Lung (tissue), 12 donors: Measurements from ENCODE around the gene INKA1. TPM values are rescaled to one million over a fixed set of nuclear protein-coding genes. Genes with fewer than 3 reads are reported as not detected.

Source experiments
- ATAC-seq: fragments of 200-7000 bp; cut with Tn5 transposase; one replicate; pipeline ENCODE4 v1.9.1; 2020; ENCODE audit warnings: moderate number of reproducible peaks; ENCODE audit not compliant: insufficient read depth, low FRiP score
- DNase-seq, 3 donors: peaks; one replicate each; pipeline ENCODE4 v3.0.0-alpha.2; 2013 to 2017
- H3K27ac ChIP-seq, 2 donors: one replicate each; pipeline ENCODE4 v1.5.1; 2013; ENCODE audit warnings: mild to moderate bottlenecking in 2 of 2, moderate library complexity in 2 of 2, control low read depth in 1 of 2, inconsistent platforms in 1 of 2, low read depth in 1 of 2, low read length in 1 of 2
- H3K27me3 ChIP-seq, 3 donors: one replicate each; pipeline ENCODE4 v1.5.1; 2013; ENCODE audit warnings: low read length in 2 of 3; ENCODE audit not compliant: control insufficient read depth in 3 of 3, insufficient read depth in 3 of 3
- H3K36me3 ChIP-seq, 4 donors: one replicate each; pipeline ENCODE4 v1.5.1; 2013; ENCODE audit warnings: low read length in 4 of 4, mild to moderate bottlenecking in 1 of 4, moderate library complexity in 1 of 4; ENCODE audit not compliant: control insufficient read depth in 4 of 4, insufficient read depth in 4 of 4
- H3K4me1 ChIP-seq, 5 donors: one replicate each; pipeline ENCODE4 v1.5.1; 2013; ENCODE audit warnings: low read length in 5 of 5, mild to moderate bottlenecking in 2 of 5, moderate library complexity in 1 of 5; ENCODE audit not compliant: control insufficient read depth in 5 of 5, insufficient read depth in 5 of 5
- H3K4me3 ChIP-seq: one replicate; pipeline ENCODE4 v1.5.1; 2013; ENCODE audit warnings: mild to moderate bottlenecking, control low read depth, moderate library complexity
- H3K9ac ChIP-seq, 2 donors: one replicate each; pipeline ENCODE4 v1.5.1; 2013; ENCODE audit warnings: low read length in 2 of 2, control low read depth in 1 of 2; ENCODE audit not compliant: insufficient read depth in 1 of 2
- H3K9me3 ChIP-seq, 4 donors: one replicate each; pipeline ENCODE4 v1.5.1; 2013; ENCODE audit warnings: low read length in 3 of 4, mild to moderate bottlenecking in 1 of 4, moderate library complexity in 1 of 4; ENCODE audit not compliant: control insufficient read depth in 4 of 4, insufficient read depth in 3 of 4
- WGBS, 2 donors: extraction: QIAGEN DNeasy Blood & Tissue Kit; methylation state at CpG; one replicate each; pipeline ENCODE4 v1.1.7; 2013; 5-methylcytosine and 5-hydroxymethylcytosine counted together
- polyA plus RNA-seq, 2 donors: library from polyadenylated mRNA; stranded (reverse); fragments of 200-250 nt; gene quantifications; one replicate each; pipeline ENCODE4 v1.2.1, GENCODE V29; 2013
- total RNA-seq, 2 donors: library from RNA; depleted of rRNA in 1 of 2; stranded (reverse); fragments of >200 nt in 1 of 2; gene quantifications; one replicate each; pipeline ENCODE4 v1.2.1, GENCODE V29; 2014 to 2021
- TF ChIP-seq, protein P1 (sequence below): IDR thresholded peaks from 2 replicates; pipeline ENCODE4 v1.5.1; 2012; ENCODE audit warnings: mild to moderate bottlenecking; ENCODE audit errors: control extremely low read depth, extremely low read depth
- donor health status: control.
- donor health status: control.
- donor health status: Bipolar disorder and iron deficiency.
- donor health status: healthy.
- donor health status: DM: yes; HTN: yes; CAD: no.

INKA1 gene
- total and polyA plus RNA-seq, 4 donors: 6.1 to 10.8 (median 6.9) TPM

- Histone ChIP-seq H3K4me1 (peaks cover 0 to 19% (median 2%) of the 10 kb centered on the region in 5 donors), H3K4me3 (no peak overlapping the region), H3K27ac (no peak overlapping the region), H3K27me3 (no peaks in the 10 kb centered on the region), H3K9me3 (no peaks in the 10 kb centered on the region), H3K36me3 (peaks cover 0 to 5% (median 0%) of the 10 kb centered on the region in 4 donors), H3K9ac (no peak overlapping the region)
- ATAC-seq: no peak
- WGBS, 2 donors: 95% methylated on average over 7 of the region's 7 CpGs
- TF ChIP-seq, protein P1, sequence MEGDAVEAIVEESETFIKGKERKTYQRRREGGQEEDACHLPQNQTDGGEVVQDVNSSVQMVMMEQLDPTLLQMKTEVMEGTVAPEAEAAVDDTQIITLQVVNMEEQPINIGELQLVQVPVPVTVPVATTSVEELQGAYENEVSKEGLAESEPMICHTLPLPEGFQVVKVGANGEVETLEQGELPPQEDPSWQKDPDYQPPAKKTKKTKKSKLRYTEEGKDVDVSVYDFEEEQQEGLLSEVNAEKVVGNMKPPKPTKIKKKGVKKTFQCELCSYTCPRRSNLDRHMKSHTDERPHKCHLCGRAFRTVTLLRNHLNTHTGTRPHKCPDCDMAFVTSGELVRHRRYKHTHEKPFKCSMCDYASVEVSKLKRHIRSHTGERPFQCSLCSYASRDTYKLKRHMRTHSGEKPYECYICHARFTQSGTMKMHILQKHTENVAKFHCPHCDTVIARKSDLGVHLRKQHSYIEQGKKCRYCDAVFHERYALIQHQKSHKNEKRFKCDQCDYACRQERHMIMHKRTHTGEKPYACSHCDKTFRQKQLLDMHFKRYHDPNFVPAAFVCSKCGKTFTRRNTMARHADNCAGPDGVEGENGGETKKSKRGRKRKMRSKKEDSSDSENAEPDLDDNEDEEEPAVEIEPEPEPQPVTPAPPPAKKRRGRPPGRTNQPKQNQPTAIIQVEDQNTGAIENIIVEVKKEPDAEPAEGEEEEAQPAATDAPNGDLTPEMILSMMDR: no peak
- DNase-seq: no peak
Observed at GRCh38 chr3:49841806-49842205, 38.7 kb downstream of the INKA1 start.

DNA sequence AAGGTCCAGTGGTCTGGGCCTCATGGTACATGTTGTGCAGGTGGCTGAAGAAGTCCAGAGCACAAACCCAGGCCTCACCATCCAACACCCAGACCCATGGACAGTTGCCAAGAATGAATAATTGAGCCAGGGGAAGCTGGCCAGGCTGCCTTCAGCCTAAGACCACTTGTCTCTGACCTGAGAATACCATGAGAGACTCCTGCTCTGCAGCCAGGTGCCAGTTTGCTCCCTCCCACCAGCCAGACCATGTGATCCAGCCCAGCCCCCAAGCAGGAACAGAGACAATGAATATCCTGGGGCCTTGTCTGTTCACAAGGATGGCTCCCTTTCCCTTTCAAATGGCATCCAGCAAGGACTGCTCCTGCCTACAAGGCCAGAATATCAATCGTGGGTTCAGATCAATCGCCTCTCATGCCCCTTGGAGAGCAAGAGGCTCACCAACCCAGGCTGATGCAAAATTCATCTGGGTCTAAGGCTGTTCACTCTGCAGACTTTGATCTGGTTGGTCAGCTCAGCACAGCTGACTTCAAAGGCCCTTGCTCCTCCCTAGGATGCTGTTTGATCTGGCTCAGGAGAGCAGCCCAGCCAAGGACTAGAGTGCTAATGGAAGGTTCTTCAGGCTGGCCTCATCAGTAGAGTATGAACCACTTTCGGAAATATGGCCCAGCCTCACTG is 39.9 kb downstream of the INKA1 start:
- Histone ChIP-seq H3K4me3 (no peak overlapping the region), H3K36me3 (no peaks in the 10 kb centered on the region), H3K4me1 (peaks cover 0 to 19% (median 2%) of the 10 kb centered on the region in 5 donors), H3K9me3 (no peaks in the 10 kb centered on the region), H3K9ac (no peak overlapping the region), H3K27ac (no peak overlapping the region), H3K27me3 (no peaks in the 10 kb centered on the region)
- no peak for DNase-seq
- no peak for ATAC-seq
- TF ChIP-seq, protein P1: no peak
- 92 to 96% methylated on average over 3 of the region's 3 CpGs for WGBS, 2 donors

DNA sequence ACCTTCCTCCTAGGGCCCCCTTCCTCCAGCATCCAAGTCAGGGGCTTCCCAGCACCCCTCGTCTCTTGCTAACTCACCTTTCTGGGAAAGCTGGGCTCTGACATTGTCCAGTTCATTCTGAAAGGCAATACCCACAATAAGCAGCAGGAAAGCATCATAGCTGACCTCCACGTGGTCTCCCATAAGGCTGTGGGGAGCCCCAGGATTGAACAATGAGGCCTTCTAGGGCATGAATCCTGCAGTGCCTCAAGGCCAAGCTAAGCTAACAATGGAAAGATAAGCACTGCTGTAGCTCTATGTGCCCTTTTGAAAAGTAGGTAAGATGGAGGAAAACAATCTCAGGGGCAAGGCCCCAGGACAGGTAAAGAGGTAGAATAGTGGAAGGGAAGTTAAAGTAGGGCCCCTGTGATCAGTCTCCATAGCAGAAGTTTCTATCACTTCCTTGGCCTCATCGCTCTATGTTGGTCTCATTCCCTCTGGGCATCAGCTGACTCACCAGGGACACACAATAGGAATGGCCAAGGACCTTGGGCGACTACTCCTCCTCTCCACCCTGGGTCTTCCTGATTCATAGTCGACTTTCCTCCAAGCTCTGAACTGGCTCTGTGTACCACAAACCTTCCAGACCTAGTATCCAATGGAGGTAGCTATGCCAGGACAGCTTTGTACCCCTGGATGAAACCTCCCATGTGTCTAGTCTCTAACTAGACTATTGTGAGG is 41.6 kb downstream of the INKA1 start:
- Histone ChIP-seq H3K4me3 (no peak overlapping the region), H3K27ac (no peak overlapping the region), H3K4me1 (peaks cover 0 to 9% (median 0%) of the 10 kb centered on the region in 5 donors), H3K27me3 (no peaks in the 10 kb centered on the region), H3K36me3 (no peaks in the 10 kb centered on the region), H3K9me3 (no peaks in the 10 kb centered on the region), H3K9ac (no peak overlapping the region)
- no peak for ATAC-seq
- TF ChIP-seq, protein P1: no peak
- WGBS, 2 donors: 82 to 83% methylated on average over 5 of the region's 5 CpGs
- DNase-seq: no peak
